NCI-H1417 treated with DMSO at 0.1 percent for 48 hours (cell line): ENCODE results near the gene BCAP31.
"Not testable (repeated sequence)": the region's sequence is repeated elsewhere in the genome, so short reads cannot be mapped to it uniquely, and the experiment has no call there.

ENCODE experiments used
- DNase-seq: peaks from one replicate; lab custom pipeline; 2025; lab: John Stamatoyannopoulos, UW

The BCAP31 gene

GRCh38 chrX:153708415-153708814, 15.8 kb downstream of the BCAP31 start:
- no peak for DNase-seq

- no peak for DNase-seq
These were observed 16.8 kb downstream of the BCAP31 start for GRCh38 chrX:153707406-153707805.

- DNase-seq: no peak
These were observed 17.4 kb downstream of the BCAP31 start for GRCh38 chrX:153706799-153707198.

DNA sequence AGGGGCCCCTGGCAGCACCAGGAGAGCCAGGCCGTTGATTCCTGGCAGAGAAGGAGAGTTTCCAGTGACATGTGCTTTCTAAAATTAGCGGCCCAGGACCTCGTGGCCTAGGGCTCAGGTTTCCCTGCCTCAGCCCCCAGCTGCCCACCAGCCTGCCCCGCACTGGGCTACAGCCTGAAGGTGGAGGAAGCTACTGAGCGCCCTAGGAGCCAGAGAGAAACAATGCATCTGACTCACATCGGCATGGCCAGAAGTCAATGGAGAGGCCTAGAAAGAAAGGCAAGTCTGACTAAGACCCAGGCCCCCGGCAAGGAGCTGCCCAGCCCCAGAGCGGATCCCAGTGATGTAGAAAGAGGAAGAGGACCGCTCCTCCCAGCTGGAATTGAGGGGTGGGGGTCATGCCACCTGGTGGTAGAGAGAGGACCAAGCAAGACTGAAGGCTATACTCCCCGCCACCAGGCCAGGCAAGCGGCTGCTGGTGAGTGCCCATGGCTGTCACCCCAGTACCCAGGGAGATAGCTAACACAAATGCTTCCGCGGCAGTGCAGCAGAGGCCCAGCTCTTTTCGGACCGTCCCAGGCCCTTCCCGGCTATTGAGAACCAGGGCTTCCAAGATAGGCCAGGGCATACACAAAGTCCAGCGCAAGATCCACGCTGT, 18.7 kb downstream of the BCAP31 start:
- DNase-seq: not testable (repeated sequence)

GRCh38 chrX:153704631-153705402, 19.4 kb downstream of the BCAP31 start:
- not testable (repeated sequence) for DNase-seq

DNA sequence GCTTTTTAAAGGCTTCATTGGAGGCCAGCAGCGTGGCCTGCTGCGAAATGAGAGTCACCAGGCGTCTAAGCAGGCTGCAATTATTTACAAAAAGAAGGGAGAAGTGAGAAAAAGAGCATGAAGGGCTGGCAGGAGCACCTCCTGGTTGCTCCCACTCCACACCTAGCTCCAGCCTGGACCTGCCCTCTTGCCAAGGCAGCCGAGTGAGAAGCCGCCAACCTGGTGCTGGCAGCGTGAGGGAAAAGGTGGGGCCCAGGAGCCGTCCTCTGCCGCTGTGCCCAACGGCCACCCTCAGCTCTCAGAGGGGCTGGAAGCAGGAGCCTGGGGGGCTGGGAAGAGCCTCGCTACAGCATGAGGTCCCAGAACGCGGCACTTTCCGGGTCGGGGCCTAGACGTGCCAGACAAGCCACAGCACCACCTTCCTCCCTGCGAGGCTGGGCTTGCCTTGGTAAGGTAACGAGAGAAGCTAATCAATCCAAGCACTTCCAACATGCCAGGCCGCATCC, 20.1 kb downstream of the BCAP31 start:
- no peak for DNase-seq

DNA sequence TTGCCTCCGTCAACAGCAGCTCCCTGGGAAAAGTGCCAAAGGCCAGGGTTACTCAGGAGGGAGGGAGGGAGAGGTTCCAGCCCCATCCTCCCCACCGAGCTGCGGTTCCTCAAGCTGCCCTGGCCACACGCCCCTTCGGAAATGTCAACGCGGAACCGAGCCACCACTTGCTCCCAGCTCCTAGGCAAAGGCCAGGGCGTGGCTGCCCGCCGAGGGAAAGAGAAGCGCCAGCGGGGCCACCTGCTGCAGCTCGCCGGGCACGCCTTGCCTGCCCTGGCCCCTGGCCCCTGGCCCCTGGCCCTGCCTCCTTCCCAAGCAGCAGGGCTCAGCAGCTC, 21.2 kb downstream of the BCAP31 start:
- no peak for DNase-seq

DNA sequence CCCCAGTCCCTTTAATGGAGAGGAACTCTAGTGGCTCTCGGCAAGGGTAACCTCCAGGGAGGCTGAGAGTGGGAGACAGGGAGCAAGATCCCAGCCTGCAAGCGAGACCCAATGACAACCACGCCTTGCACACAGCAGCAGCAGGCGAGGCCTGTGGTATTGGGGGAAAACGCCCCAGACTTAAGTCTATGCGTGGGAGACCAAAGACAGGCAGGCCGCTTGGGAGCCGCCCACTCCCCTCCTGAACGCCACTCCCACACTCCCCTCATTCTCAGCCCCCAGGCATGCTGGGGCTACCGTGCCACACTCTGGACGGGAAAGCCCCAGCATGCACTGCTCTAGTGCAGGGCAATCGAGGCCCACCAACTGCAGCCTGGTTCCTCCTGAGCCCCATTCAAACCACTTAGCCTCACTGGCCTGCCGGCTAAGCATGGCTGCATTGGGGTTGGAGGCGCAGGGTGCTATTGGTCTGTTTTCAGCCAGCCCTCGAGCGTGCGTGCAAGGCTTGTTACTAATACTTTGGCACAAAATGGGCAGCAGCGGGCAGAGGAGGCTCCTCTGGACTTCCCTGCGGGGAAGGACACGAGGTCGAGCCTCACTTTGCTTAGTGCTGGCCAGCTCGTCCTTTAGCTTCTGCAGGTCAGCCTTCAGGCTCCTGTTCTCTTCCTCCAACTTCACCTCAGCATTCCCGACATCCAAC, 21.7 kb downstream of the BCAP31 start:
- no peak for DNase-seq

- DNase-seq: no peak
These were observed 22.5 kb downstream of the BCAP31 start for GRCh38 chrX:153701706-153702105.

DNA sequence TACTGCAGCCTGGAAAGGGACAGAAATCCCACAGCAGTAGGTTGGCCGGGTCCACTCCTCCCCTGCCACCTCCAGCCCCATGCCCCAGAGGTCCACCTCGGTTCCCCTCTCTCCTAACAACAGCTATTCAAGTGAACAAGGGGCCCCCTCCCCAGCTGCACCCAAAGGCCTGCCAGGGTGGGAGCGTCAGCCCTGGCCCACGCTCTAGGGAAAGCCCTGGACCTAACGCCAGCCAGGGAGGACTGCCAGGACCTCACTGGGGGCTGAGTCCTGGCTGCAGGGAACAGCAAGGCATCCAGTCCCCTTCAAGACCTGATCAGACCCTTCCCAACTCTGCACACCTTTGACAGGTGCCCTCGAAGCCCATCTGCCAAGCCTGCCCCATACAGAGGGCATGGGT, 23.2 kb downstream of the BCAP31 start:
- DNase-seq: no peak

DNA sequence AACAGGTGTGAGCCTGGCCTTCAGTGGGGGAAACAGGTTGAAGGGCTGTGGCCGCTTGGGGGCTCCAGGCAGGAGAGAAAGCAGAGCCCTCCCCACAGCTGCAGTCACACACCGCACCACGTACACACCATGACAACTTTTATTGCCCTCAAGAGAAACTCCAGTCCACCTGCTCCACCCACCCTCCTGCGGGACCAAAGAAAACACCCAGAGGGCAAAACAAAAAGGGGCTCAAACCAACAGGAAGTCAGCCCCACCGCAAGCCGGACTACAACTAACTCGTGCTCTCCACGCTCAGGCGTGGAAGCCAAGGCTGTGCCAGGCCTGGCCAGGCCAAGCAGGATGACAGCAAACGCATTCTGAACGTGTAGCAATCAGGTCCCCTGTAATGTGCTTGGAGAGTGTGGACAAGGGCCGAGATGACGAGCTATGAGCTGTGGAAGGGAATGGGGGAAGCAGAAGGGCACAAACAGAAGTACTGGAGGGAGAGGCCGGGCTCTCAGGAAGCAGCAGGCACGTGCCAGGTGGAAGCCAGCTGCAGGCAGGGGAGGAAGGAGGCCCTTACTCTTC, 23.7 kb downstream of the BCAP31 start:
- no peak for DNase-seq

DNA sequence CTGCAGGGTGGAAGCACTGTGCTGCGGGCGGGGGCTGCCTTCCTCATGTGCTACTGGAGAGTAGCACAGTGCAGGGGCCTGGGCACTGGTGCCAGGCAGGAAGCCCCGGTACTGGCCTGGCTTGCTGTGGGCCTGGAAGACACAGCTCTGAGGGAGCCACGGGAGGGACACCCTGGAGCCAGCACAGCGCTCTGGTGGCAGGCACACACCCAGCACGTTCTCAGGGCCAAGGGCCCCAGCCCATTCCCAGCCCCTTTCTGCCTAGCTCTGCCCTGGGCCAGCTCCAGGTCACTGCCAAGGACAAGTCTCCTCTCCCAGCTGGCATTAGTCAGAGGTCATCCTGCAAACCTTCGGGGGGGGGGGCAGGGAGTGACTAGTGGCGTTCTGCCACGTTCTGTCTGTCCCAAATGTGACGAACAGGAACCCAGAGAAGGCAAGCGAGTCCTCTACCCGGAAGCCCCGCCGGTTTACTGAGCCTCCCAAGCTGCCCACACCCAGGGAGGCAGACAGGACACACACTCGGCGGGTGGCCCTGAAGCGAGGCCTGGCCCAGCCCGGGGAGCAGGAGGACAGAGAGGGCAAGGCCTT, 24.3 kb downstream of the BCAP31 start:
- not testable (repeated sequence) for DNase-seq

- not testable (repeated sequence) for DNase-seq
These were observed 24.9 kb downstream of the BCAP31 start for GRCh38 chrX:153699210-153699783.

GRCh38 chrX:153697924-153698865, 26.0 kb downstream of the BCAP31 start:
- DNase-seq: no peak

- not testable (repeated sequence) for DNase-seq
These were observed 27.0 kb downstream of the BCAP31 start for GRCh38 chrX:153696986-153697722.

GRCh38 chrX:153696538-153696937, 27.6 kb downstream of the BCAP31 start:
- DNase-seq: not testable (repeated sequence)

- DNase-seq: no peak
These were observed 28.1 kb downstream of the BCAP31 start for GRCh38 chrX:153696100-153696499.

GRCh38 chrX:153694687-153695270, 29.4 kb downstream of the BCAP31 start:
- DNase-seq: no peak

- DNase-seq: not testable (repeated sequence)
These were observed 29.9 kb downstream of the BCAP31 start for GRCh38 chrX:153694256-153694655.
